HEK293 (cell line): Measurements from ENCODE around the gene ZDHHC11.

ENCODE experiments used
- CTCF ChIP-seq: fragments of 450-650 bp; formaldehyde crosslinking; IDR thresholded peaks from 2 replicates; pipeline ENCODE4 v1.5.1; 2016; ENCODE audit warnings: missing biosample characterization, missing genetic modification characterization
- EGR2 ChIP-seq: fragments of 450-650 bp; formaldehyde crosslinking; IDR thresholded peaks from 2 replicates; pipeline ENCODE4 v1.5.1; 2016; ENCODE audit warnings: low read depth, missing biosample characterization, missing genetic modification characterization
- ELK4 ChIP-seq: IDR thresholded peaks from 2 replicates; pipeline ENCODE4 v1.6.1; 2011; ENCODE audit warnings: mild to moderate bottlenecking, low read depth, low read length, borderline replicate concordance
- IKZF3 ChIP-seq: fragments of 450-650 bp; IDR thresholded peaks from 2 replicates; pipeline ENCODE4 v1.5.0; 2018; ENCODE audit warnings: missing biosample characterization, mild to moderate bottlenecking, missing genetic modification characterization, moderate library complexity
- KLF9 ChIP-seq: fragments of 450-650 bp; formaldehyde crosslinking; IDR thresholded peaks from 2 replicates; pipeline ENCODE4 v1.5.1; 2016; ENCODE audit warnings: missing biosample characterization, missing genetic modification characterization, low read depth
- MEIS1 ChIP-seq: sonication (generic); formaldehyde crosslinking; IDR thresholded peaks from 2 replicates; pipeline ENCODE4 v1.8.1; 2022; ENCODE audit warnings: missing genetic modification reagents, mild to moderate bottlenecking, borderline replicate concordance
- OSR2 ChIP-seq: fragments of 450-650 bp; formaldehyde crosslinking; IDR thresholded peaks from 2 replicates; pipeline ENCODE4 v1.5.1; 2016; ENCODE audit warnings: missing biosample characterization, missing genetic modification characterization
- SP2 ChIP-seq: fragments of 450-650 bp; formaldehyde crosslinking; IDR thresholded peaks from 2 replicates; pipeline ENCODE4 v1.5.1; 2016; ENCODE audit warnings: missing biosample characterization, missing genetic modification characterization
- TRIM28 ChIP-seq: IDR thresholded peaks from 2 replicates; pipeline ENCODE4 v1.6.1; 2011; ENCODE audit warnings: low read length, control low read depth, borderline replicate concordance
- YY1 ChIP-seq: fragments of 450-650 bp; formaldehyde crosslinking; IDR thresholded peaks from 2 replicates; pipeline ENCODE4 v1.5.1; 2018; ENCODE audit warnings: missing biosample characterization, missing genetic modification characterization
- YY2 ChIP-seq: fragments of 450-650 bp; formaldehyde crosslinking; IDR thresholded peaks from 2 replicates; pipeline ENCODE4 v1.5.1; 2016; ENCODE audit warnings: missing biosample characterization, missing genetic modification characterization
- ZBTB11 ChIP-seq: fragments of 450-650 bp; formaldehyde crosslinking; conservative IDR thresholded peaks from 2 replicates; pipeline ENCODE4 v1.5.1; 2016; ENCODE audit warnings: low read depth, missing biosample characterization, missing genetic modification characterization
- ZBTB21 ChIP-seq: fragments of 450-650 bp; formaldehyde crosslinking; IDR thresholded peaks from 2 replicates; pipeline ENCODE4 v1.5.1; 2017; ENCODE audit warnings: missing biosample characterization, missing genetic modification characterization
- ZBTB8A ChIP-seq: fragments of 450-650 bp; formaldehyde crosslinking; IDR thresholded peaks from 2 replicates; pipeline ENCODE4 v1.5.1; 2016; ENCODE audit warnings: missing biosample characterization, missing genetic modification characterization
- ZFP37 ChIP-seq: fragments of 450-650 bp; formaldehyde crosslinking; IDR thresholded peaks from 2 replicates; pipeline ENCODE4 v1.5.1; 2016; ENCODE audit warnings: missing biosample characterization, missing genetic modification characterization
- ZNF184 ChIP-seq: fragments of 450-650 bp; IDR thresholded peaks from 2 replicates; pipeline ENCODE4 v1.5.1; 2018; ENCODE audit warnings: missing biosample characterization, mild to moderate bottlenecking, missing genetic modification characterization
- ZNF221 ChIP-seq: fragments of 450-650 bp; formaldehyde crosslinking; IDR thresholded peaks from 2 replicates; pipeline ENCODE4 v1.5.1; 2017; ENCODE audit warnings: missing biosample characterization, missing genetic modification characterization, borderline replicate concordance
- ZNF280C ChIP-seq: fragments of 450-650 bp; formaldehyde crosslinking; IDR thresholded peaks from 2 replicates; pipeline ENCODE4 v1.5.1; 2016; ENCODE audit warnings: missing biosample characterization, missing genetic modification characterization
- ZNF335 ChIP-seq: fragments of 450-650 bp; formaldehyde crosslinking; conservative IDR thresholded peaks from 2 replicates; pipeline ENCODE4 v1.5.1; 2016; ENCODE audit warnings: missing biosample characterization, missing genetic modification characterization
- ZNF350 ChIP-seq: fragments of 450-650 bp; formaldehyde crosslinking; IDR thresholded peaks from 2 replicates; pipeline ENCODE4 v1.5.0; 2017; ENCODE audit warnings: missing biosample characterization, mild to moderate bottlenecking, missing genetic modification characterization
- ZNF561 ChIP-seq: fragments of 450-650 bp; IDR thresholded peaks from 2 replicates; pipeline ENCODE4 v1.5.1; 2018; ENCODE audit warnings: missing biosample characterization, missing genetic modification characterization, borderline replicate concordance
- ZNF585B ChIP-seq: fragments of 450-650 bp; formaldehyde crosslinking; IDR thresholded peaks from 2 replicates; pipeline ENCODE4 v1.5.1; 2016; ENCODE audit warnings: missing biosample characterization, missing genetic modification characterization
- ZNF596 ChIP-seq: fragments of 450-650 bp; IDR thresholded peaks from 2 replicates; pipeline ENCODE4 v1.5.0; 2018; ENCODE audit warnings: missing biosample characterization, mild to moderate bottlenecking, missing genetic modification characterization, moderate library complexity
- ZNF660 ChIP-seq: fragments of 450-650 bp; IDR thresholded peaks from 2 replicates; pipeline ENCODE4 v1.5.1; 2018; ENCODE audit warnings: missing biosample characterization, mild to moderate bottlenecking, missing genetic modification characterization
- TF ChIP-seq, protein P1 (sequence below): fragments of 450-650 bp; formaldehyde crosslinking; optimal IDR thresholded peaks from 2 replicates; pipeline ENCODE3; 2016; ENCODE audit warnings: missing biosample characterization, mild to moderate bottlenecking, missing genetic modification characterization
- TF ChIP-seq, protein P2 (sequence below): fragments of 450-650 bp; formaldehyde crosslinking; IDR thresholded peaks from 2 replicates; pipeline ENCODE4 v1.5.1; 2016; ENCODE audit warnings: missing biosample characterization, missing genetic modification characterization, borderline replicate concordance

ZDHHC11 gene

GRCh38 chr5:892394-893136, 41.8 kb upstream of the ZDHHC11 start, which contains the start of the genes BRD9 and TRIP13 (continued):
- 0 out of 2 replicates have a peak, but pooled peaks have one; percentile 39 for TF ChIP-seq ZNF660 (tag by site-specific recombination)
- no peak for TF ChIP-seq ZNF596
- peak; percentile 29; the same call in 1 of the 2 replicates for TF ChIP-seq SP2 (tag by site-specific recombination)
- 0 out of 2 replicates have a peak, but pooled peaks have one; percentile 5 for TF ChIP-seq ZNF585B (tag by site-specific recombination)
- TF ChIP-seq ZNF184 (tag by site-specific recombination) = no peak
- no peak for TF ChIP-seq ZFP37 (tag by site-specific recombination)
- peak; percentile 62; the same call in 1 of the 2 replicates for TF ChIP-seq ZNF561 (tag by site-specific recombination)
- TF ChIP-seq TRIM28 = no peak
- TF ChIP-seq YY1 = no peak
- no peak for TF ChIP-seq ZNF350 (tag by site-specific recombination)
- peak; percentile 68 for TF ChIP-seq ZBTB8A (tag by site-specific recombination)
- TF ChIP-seq IKZF3 (tag by site-specific recombination) = no peak
- TF ChIP-seq OSR2 = no peak
- TF ChIP-seq EGR2 = no peak
- TF ChIP-seq CTCF (tag by site-specific recombination) = peak; percentile 9; the same call in 1 of the 2 replicates
- no peak for TF ChIP-seq ZBTB21
- TF ChIP-seq ZNF335 (tag by site-specific recombination) = peak; percentile 89
- TF ChIP-seq ZNF280C (tag by site-specific recombination) = no peak
- peak; percentile 60; the same call in 1 of the 2 replicates for TF ChIP-seq YY2 (tag by site-specific recombination)
- TF ChIP-seq ZBTB11 (tag by site-specific recombination) = peak; percentile 65
- TF ChIP-seq, protein P1, sequence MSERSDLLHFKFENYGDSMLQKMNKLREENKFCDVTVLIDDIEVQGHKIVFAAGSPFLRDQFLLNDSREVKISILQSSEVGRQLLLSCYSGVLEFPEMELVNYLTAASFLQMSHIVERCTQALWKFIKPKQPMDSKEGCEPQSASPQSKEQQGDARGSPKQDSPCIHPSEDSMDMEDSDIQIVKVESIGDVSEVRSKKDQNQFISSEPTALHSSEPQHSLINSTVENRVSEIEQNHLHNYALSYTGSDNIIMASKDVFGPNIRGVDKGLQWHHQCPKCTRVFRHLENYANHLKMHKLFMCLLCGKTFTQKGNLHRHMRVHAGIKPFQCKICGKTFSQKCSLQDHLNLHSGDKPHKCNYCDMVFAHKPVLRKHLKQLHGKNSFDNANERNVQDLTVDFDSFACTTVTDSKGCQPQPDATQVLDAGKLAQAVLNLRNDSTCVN (tag by site-specific recombination) = peak; percentile 88
- no peak for TF ChIP-seq ZNF221
- peak; percentile 91; the same call in 1 of the 2 replicates for TF ChIP-seq ELK4
- peak; percentile 52 for TF ChIP-seq KLF9 (tag by site-specific recombination)
- TF ChIP-seq, protein P2, sequence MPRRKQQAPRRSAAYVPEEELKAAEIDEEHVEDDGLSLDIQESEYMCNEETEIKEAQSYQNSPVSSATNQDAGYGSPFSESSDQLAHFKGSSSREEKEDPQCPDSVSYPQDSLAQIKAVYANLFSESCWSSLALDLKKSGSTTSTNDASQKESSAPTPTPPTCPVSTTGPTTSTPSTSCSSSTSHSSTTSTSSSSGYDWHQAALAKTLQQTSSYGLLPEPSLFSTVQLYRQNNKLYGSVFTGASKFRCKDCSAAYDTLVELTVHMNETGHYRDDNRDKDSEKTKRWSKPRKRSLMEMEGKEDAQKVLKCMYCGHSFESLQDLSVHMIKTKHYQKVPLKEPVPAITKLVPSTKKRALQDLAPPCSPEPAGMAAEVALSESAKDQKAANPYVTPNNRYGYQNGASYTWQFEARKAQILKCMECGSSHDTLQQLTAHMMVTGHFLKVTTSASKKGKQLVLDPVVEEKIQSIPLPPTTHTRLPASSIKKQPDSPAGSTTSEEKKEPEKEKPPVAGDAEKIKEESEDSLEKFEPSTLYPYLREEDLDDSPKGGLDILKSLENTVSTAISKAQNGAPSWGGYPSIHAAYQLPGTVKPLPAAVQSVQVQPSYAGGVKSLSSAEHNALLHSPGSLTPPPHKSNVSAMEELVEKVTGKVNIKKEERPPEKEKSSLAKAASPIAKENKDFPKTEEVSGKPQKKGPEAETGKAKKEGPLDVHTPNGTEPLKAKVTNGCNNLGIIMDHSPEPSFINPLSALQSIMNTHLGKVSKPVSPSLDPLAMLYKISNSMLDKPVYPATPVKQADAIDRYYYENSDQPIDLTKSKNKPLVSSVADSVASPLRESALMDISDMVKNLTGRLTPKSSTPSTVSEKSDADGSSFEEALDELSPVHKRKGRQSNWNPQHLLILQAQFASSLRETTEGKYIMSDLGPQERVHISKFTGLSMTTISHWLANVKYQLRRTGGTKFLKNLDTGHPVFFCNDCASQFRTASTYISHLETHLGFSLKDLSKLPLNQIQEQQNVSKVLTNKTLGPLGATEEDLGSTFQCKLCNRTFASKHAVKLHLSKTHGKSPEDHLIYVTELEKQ = no peak
- no peak for TF ChIP-seq MEIS1 (CRISPR knock-in tag)
